ENCODE results near the gene METTL21C. TPM values are rescaled to one million over a fixed set of nuclear protein-coding genes. Genes with fewer than 3 reads are reported as not detected.
A peak's percentile ranks its signal among the peaks of the same experiment; 100 is the strongest.

METTL21C gene
- total RNA-seq = not detected in 2 replicates

DNA sequence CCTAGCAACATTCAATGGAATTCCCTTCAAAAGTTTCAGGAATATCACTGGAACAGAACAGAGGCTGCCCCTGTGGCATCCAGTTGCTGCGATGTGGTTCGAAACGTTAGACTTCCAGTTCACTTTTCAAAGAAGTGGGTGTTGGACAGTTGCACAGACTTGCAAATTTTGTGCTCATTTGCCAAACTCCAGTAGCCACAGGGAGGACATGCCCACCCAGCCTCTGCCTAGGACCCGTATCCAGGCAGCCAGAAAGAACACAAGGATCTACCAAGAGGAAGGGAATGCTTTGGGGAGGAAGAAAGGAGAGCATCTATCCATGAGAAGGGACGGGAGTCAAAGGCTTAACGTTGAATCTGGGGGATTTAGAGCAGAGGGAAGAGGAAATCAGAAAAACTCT, at the start of gene METTL21C:
Gene METTL21C, minus strand, starts transcription at position 108 of the 400 bp plus-strand sequence. CDS start 546 bp downstream, outside the sequence.
- TF ChIP-seq, protein P1, sequence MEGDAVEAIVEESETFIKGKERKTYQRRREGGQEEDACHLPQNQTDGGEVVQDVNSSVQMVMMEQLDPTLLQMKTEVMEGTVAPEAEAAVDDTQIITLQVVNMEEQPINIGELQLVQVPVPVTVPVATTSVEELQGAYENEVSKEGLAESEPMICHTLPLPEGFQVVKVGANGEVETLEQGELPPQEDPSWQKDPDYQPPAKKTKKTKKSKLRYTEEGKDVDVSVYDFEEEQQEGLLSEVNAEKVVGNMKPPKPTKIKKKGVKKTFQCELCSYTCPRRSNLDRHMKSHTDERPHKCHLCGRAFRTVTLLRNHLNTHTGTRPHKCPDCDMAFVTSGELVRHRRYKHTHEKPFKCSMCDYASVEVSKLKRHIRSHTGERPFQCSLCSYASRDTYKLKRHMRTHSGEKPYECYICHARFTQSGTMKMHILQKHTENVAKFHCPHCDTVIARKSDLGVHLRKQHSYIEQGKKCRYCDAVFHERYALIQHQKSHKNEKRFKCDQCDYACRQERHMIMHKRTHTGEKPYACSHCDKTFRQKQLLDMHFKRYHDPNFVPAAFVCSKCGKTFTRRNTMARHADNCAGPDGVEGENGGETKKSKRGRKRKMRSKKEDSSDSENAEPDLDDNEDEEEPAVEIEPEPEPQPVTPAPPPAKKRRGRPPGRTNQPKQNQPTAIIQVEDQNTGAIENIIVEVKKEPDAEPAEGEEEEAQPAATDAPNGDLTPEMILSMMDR (IDR thresholded peaks at IDR 0.05; ENCODE audit: extremely low read depth, low read depth, low read length) = no peak
- DNase-seq (ENCODE audit: insufficient read length, low spot score, missing footprints) = peak; percentile 5
- Histone ChIP-seq H3K79me2 (ENCODE audit: insufficient read depth, low read length) (no peaks in the 10 kb centered on the region), H2AFZ (ENCODE audit: low read length) (no peak within 1 kb of the TSS), H3K36me3 (ENCODE audit: insufficient read depth, low read length) (no peaks in the 10 kb centered on the region), H3K4me1 (ENCODE audit: insufficient read depth, low read length) (peaks cover under 1% of the 10 kb centered on the region), H3K4me3 (ENCODE audit: insufficient read depth, low read length) (no peak within 1 kb of the TSS), H3K27me3 (ENCODE audit: insufficient read depth, low read length) (peaks cover 34% of the 10 kb centered on the region), H3K4me2 (ENCODE audit: insufficient read depth, low read length) (no peak within 1 kb of the TSS), H3K27ac (ENCODE audit: low read depth, low read length) (no peak within 1 kb of the TSS), H3K9me3 (ENCODE audit: low read depth, low read length) (no peaks in the 10 kb centered on the region), H4K20me1 (ENCODE audit: insufficient read depth, low read length) (no peaks in the 10 kb centered on the region)

DNA sequence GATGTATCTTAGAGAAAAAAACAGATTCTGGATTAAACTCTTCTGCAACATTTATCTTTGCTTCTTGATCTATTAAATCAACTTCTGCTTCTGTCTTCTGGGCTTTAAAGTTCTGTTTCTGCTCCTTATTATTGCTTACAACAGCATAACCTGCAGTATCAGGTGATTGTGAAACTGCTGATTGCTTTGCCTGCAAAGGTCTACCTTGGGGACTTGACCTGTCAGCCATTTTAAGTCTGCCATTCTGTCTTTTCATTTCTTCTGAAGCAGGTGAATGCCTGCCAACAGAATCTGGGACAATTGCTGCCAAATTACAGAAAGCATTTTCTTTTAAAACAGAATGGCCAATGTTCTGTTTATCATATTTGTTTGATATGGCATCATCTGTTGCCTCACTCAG, 47.7 kb upstream of the METTL21C start:
- Histone ChIP-seq H2AFZ (ENCODE audit: low read length) (no peak overlapping the region), H3K4me2 (ENCODE audit: insufficient read depth, low read length) (no peak overlapping the region), H3K79me2 (ENCODE audit: insufficient read depth, low read length) (no peaks in the 10 kb centered on the region), H3K4me3 (ENCODE audit: insufficient read depth, low read length) (no peak overlapping the region), H3K4me1 (ENCODE audit: insufficient read depth, low read length) (no peaks in the 10 kb centered on the region), H3K9me3 (ENCODE audit: low read depth, low read length) (no peaks in the 10 kb centered on the region), H3K27me3 (ENCODE audit: insufficient read depth, low read length) (peaks cover 34% of the 10 kb centered on the region), H3K27ac (ENCODE audit: low read depth, low read length) (no peak overlapping the region), H3K36me3 (ENCODE audit: insufficient read depth, low read length) (no peaks in the 10 kb centered on the region), H4K20me1 (ENCODE audit: insufficient read depth, low read length) (no peaks in the 10 kb centered on the region)
- DNase-seq (ENCODE audit: insufficient read length, low spot score, missing footprints) = no peak
- TF ChIP-seq, protein P1 (IDR thresholded peaks at IDR 0.05; ENCODE audit: extremely low read depth, low read depth, low read length) = no peak

DNA sequence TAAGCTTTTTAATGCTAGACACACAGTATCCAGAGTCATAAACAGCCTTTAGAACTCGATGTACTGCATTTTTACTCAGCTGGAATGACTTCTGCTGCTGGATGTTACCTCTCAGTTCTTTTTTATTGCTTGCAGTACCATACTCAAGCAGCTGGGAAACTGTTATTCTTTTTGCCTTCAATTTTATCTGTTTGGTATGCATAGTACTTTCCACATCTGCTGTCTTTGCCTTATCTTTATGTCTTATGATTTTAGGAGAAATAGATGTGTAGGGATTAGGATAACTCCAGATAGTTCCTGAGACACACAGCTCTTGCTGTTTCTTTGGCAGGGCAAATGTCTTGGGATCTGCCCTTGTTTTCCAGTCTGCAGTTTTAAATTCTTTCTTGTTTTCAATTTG, 47.3 kb upstream of the METTL21C start:
- H3K36me3 ChIP-seq (ENCODE audit: insufficient read depth, low read length) = no peaks in the 10 kb centered on the region
- TF ChIP-seq, protein P1 (IDR thresholded peaks at IDR 0.05; ENCODE audit: extremely low read depth, low read depth, low read length) = no peak
- no peaks in the 10 kb centered on the region for H3K9me3 ChIP-seq (ENCODE audit: low read depth, low read length)
- H2AFZ ChIP-seq (ENCODE audit: low read length) = no peak overlapping the region
- no peaks in the 10 kb centered on the region for H4K20me1 ChIP-seq (ENCODE audit: insufficient read depth, low read length)
- H3K27ac ChIP-seq (ENCODE audit: low read depth, low read length) = no peak overlapping the region
- no peaks in the 10 kb centered on the region for H3K4me1 ChIP-seq (ENCODE audit: insufficient read depth, low read length)
- no peak overlapping the region for H3K4me3 ChIP-seq (ENCODE audit: insufficient read depth, low read length)
- no peak overlapping the region for H3K4me2 ChIP-seq (ENCODE audit: insufficient read depth, low read length)
- H3K79me2 ChIP-seq (ENCODE audit: insufficient read depth, low read length) = no peaks in the 10 kb centered on the region
- H3K27me3 ChIP-seq (ENCODE audit: insufficient read depth, low read length) = peaks cover 38% of the 10 kb centered on the region
- no peak for DNase-seq (ENCODE audit: insufficient read length, low spot score, missing footprints)

DNA sequence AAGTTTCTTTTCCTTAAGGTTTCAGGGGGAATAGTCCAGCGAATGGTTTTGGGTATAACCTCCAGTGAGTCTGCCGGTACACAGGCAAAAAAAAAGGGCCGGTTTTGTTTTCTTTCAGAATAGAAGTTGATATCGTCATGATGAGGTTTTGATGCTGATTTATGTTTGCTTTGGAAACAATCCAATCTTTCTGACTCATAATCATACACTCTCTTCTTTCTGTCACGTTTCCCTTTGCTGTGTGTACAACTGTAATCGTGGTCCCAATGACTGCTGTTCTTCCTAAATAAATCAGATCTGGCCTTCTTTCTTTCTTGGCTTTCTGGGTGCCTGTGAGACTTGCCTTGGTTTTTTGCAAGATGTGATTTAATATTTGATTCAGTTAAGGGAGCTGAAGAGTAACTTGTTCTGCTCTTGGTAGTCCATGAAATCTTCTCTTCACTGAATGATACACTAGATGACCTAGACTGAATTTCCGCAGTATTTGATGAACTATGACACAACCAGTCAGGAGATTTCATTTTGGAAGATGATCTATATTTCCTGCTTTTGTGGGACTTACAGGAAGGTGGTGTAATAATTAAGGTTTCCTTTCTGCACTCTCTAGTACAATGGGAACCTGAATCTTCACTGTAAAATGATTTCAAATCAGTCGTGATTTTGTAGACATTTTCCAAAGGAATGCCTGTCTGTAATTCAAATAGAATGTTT, 34.9 kb upstream of the METTL21C start:
- peak overlapping the region; percentile 54 for H3K4me2 ChIP-seq (ENCODE audit: insufficient read depth, low read length)
- DNase-seq (ENCODE audit: insufficient read length, low spot score, missing footprints) = peak; percentile 5

More for the DNA sequence above, 34.9 kb upstream of the METTL21C start:
- no peak overlapping the region for H2AFZ ChIP-seq (ENCODE audit: low read length)
- H3K4me1 ChIP-seq (ENCODE audit: insufficient read depth, low read length) = peaks cover 10% of the 10 kb centered on the region
- no peaks in the 10 kb centered on the region for H3K9me3 ChIP-seq (ENCODE audit: low read depth, low read length)
- peaks cover 28% of the 10 kb centered on the region for H3K27me3 ChIP-seq (ENCODE audit: insufficient read depth, low read length)
- H3K27ac ChIP-seq (ENCODE audit: low read depth, low read length) = no peak overlapping the region
- no peaks in the 10 kb centered on the region for H4K20me1 ChIP-seq (ENCODE audit: insufficient read depth, low read length)
- no peaks in the 10 kb centered on the region for H3K79me2 ChIP-seq (ENCODE audit: insufficient read depth, low read length)
- H3K4me3 ChIP-seq (ENCODE audit: insufficient read depth, low read length) = peak overlapping the region; percentile 28
- H3K36me3 ChIP-seq (ENCODE audit: insufficient read depth, low read length) = no peaks in the 10 kb centered on the region
- TF ChIP-seq, protein P1 (IDR thresholded peaks at IDR 0.05; ENCODE audit: extremely low read depth, low read depth, low read length) = no peak
